Ishikawa (cell line): ENCODE measurements around the gene SMOC1.

Source experiments
- CEBPB ChIP-seq: IDR thresholded peaks from 2 replicates; pipeline ENCODE4 v1.6.1; 2012
- CREB1 ChIP-seq: IDR thresholded peaks from 2 replicates; pipeline ENCODE4 v1.6.1; 2012; ENCODE audit warnings: low read depth
- EGR1 ChIP-seq: IDR thresholded peaks from 2 replicates; pipeline ENCODE4 v1.6.1; 2012
- EP300 ChIP-seq: IDR thresholded peaks from 2 replicates; pipeline ENCODE4 v1.6.1; 2012; ENCODE audit warnings: borderline replicate concordance
- FOXM1 ChIP-seq: IDR thresholded peaks from 2 replicates; pipeline ENCODE4 v1.6.1; 2012; ENCODE audit warnings: low read depth, borderline replicate concordance
- MAX ChIP-seq: IDR thresholded peaks from 2 replicates; pipeline ENCODE4 v1.6.1; 2012
- NFIC ChIP-seq: IDR thresholded peaks from 2 replicates; pipeline ENCODE4 v1.6.1; 2012
- RAD21 ChIP-seq: IDR thresholded peaks from 2 replicates; pipeline ENCODE4 v1.6.1; 2012; ENCODE audit warnings: low read depth
- REST ChIP-seq: IDR thresholded peaks from 2 replicates; pipeline ENCODE4 v1.6.1; 2012; ENCODE audit warnings: low read depth, mild to moderate bottlenecking
- TAF1 ChIP-seq: IDR thresholded peaks from 2 replicates; pipeline ENCODE4 v1.6.1; 2012; ENCODE audit warnings: low read depth, mild to moderate bottlenecking
- TCF12 ChIP-seq: IDR thresholded peaks from 2 replicates; pipeline ENCODE4 v1.6.1; 2012; ENCODE audit warnings: low read depth
- TEAD4 ChIP-seq: IDR thresholded peaks from 2 replicates; pipeline ENCODE4 v1.6.1; 2012
- USF1 ChIP-seq: IDR thresholded peaks from 2 replicates; pipeline ENCODE4 v1.6.1; 2012
- YY1 ChIP-seq: IDR thresholded peaks from 2 replicates; pipeline ENCODE4 v1.6.1; 2012; ENCODE audit warnings: low read depth
- ZBTB7A ChIP-seq: IDR thresholded peaks from 2 replicates; pipeline ENCODE4 v1.6.1; 2012; ENCODE audit warnings: low read depth

SMOC1 gene

GRCh38 chr14:69990323-69990722, 111.1 kb downstream of the SMOC1 start:
- TF ChIP-seq REST (no peak), FOXM1 (no peak), NFIC (no peak), TAF1 (no peak), EP300 (no peak), USF1 (no peak), CREB1 (no peak), YY1 (no peak), TEAD4 (no peak), ZBTB7A (no peak), RAD21 (no peak), TCF12 (no peak), CEBPB (no peak), MAX (no peak), EGR1 (no peak)

GRCh38 chr14:69991422-69991821, 112.2 kb downstream of the SMOC1 start:
- TF ChIP-seq ZBTB7A (no peak), FOXM1 (no peak), TCF12 (no peak), TAF1 (no peak)

- TF ChIP-seq USF1 (no peak), YY1 (no peak), EGR1 (no peak), FOXM1 (no peak), CEBPB (no peak)
Measured at GRCh38 chr14:69992564-69992963, 113.3 kb downstream of the SMOC1 start.

GRCh38 chr14:69993326-69993725, 114.1 kb downstream of the SMOC1 start:
- TF ChIP-seq MAX (no peak), TAF1 (no peak), USF1 (no peak), FOXM1 (no peak), CREB1 (no peak), TCF12 (no peak), EP300 (no peak), EGR1 (no peak), RAD21 (no peak), NFIC (no peak), YY1 (no peak), REST (no peak), ZBTB7A (no peak), CEBPB (no peak)

GRCh38 chr14:69994002-69994401, 114.8 kb downstream of the SMOC1 start:
- no peak for TF ChIP-seq MAX
- no peak for TF ChIP-seq RAD21
- TF ChIP-seq TCF12, result no peak
- TF ChIP-seq USF1, result no peak
- TF ChIP-seq NFIC, result no peak
- TF ChIP-seq YY1, result no peak
- no peak for TF ChIP-seq REST
- TF ChIP-seq EP300, result no peak
- TF ChIP-seq FOXM1, result no peak
- TF ChIP-seq TAF1, result no peak
- no peak for TF ChIP-seq ZBTB7A
- no peak for TF ChIP-seq TEAD4
- TF ChIP-seq EGR1, result no peak
- no peak for TF ChIP-seq CEBPB
- TF ChIP-seq CREB1, result no peak
